ENCODE results near the gene EXPH5. TPM values are rescaled to one million over a fixed set of nuclear protein-coding genes. Genes with fewer than 3 reads are reported as not detected.
A peak's percentile ranks its signal among the peaks of the same experiment; 100 is the strongest.

The EXPH5 gene
- total RNA-seq, 1 experiment from 2014 or later: 13.5 TPM

- H3K9ac ChIP-seq (ENCODE audit: low read length): peak overlapping the region; percentile 91
- H3K9me2 ChIP-seq (replicated peaks; ENCODE audit: low read length): no peaks in the 10 kb centered on the region
- TF ChIP-seq CTCF (conservative IDR thresholded peaks at IDR 0.05; ENCODE audit: low read depth, low read length) (no peak), EZH2phosphoT487 (IDR thresholded peaks at IDR 0.05; ENCODE audit: borderline replicate concordance, low read length) (no peak), EZH2 (IDR thresholded peaks at IDR 0.05; ENCODE audit: low read length, unreplicated experiment) (no peak)
- peak overlapping the region; percentile 85 for H3K4me2 ChIP-seq (ENCODE audit: low read length)
- DNase-seq: peak; percentile 99
- no peaks in the 10 kb centered on the region for H4K20me1 ChIP-seq (ENCODE audit: low read length)
- H2AFZ ChIP-seq (ENCODE audit: low read length): peak overlapping the region; percentile 91
- H3K36me3 ChIP-seq (ENCODE audit: low read depth, low read length): no peaks in the 10 kb centered on the region
- H3K27ac ChIP-seq (ENCODE audit: low read length): peak overlapping the region; percentile 87
- CTCF ChIA-PET: no interaction called here
- peaks cover 29% of the 10 kb centered on the region for H3K4me1 ChIP-seq (ENCODE audit: insufficient read depth, low read length)
- ATAC-seq: peak; percentile 92
- intact Hi-C loops (cut with micrococcal nuclease): loop anchor here (1.0 to 5.0 kb wide), 4 partner anchors 30 to 275 kb away; partner anchors contain the start of genes ATM, C11orf65, EXPH5 and NPAT
- H3K79me2 ChIP-seq (ENCODE audit: low read length): peaks cover 22% of the 10 kb centered on the region
- POLR2A ChIA-PET (ENCODE audit: unreplicated experiment): interaction anchor here (0.6 kb wide), 2 partner anchors 44 to 75 kb away, joined by 3 read pairs; no protein-coding TSS in a partner anchor
- H3K9me3 ChIP-seq (ENCODE audit: low read length): no peaks in the 10 kb centered on the region
- H3F3A ChIP-seq (ENCODE audit: low read length, unreplicated experiment): peaks cover 6% of the 10 kb centered on the region
- H3K4me3 ChIP-seq (ENCODE audit: low read length): peak overlapping the region; percentile 68
- TSS peak; percentile 76 for BruUV-seq (replicated peaks)
- H3K27me3 ChIP-seq (ENCODE audit: low read length): no peaks in the 10 kb centered on the region
Measured at GRCh38 chr11:108497317-108498045, 96.1 kb downstream of the EXPH5 start.

DNA sequence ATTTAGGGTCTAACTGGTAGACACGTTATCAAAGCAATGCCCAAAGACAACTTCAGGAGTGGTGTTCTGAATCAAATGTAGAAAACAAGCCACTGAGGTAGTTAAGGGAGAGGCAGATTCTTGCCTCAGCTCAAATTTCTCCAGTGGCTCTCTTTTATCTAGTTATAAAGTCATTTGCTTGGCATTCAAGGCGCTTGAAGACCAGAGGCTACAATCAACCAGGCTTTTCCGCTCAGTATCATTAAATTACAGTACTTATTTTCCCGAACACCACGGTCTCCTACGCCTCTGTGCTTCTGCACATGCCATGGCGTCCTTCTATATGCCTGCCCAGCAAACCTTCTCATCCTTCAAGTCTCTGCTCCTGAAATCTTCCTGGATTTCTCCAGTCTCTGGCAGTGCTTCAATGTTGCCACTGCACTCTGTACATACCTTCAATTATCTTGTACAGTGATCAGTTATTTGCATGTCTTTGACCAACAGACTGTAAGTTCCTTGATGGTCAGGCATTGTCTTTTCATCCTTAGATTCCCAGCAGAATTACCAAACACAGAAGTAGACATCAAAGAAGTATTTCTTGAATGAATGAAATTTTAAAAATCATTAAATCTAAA lies 96.8 kb downstream of the EXPH5 start:
- peak; percentile 27 for DNase-seq
- Histone ChIP-seq H3K9me3 (ENCODE audit: low read length) (no peaks in the 10 kb centered on the region), H3K27ac (ENCODE audit: low read length) (peak overlapping the region; percentile 87), H3K79me2 (ENCODE audit: low read length) (peaks cover 26% of the 10 kb centered on the region), H3K9ac (ENCODE audit: low read length) (peak overlapping the region; percentile 91), H2AFZ (ENCODE audit: low read length) (peak overlapping the region; percentile 91), H3F3A (ENCODE audit: low read length, unreplicated experiment) (peaks cover 6% of the 10 kb centered on the region), H3K4me3 (ENCODE audit: low read length) (peak overlapping the region; percentile 68), H3K4me2 (ENCODE audit: low read length) (peak overlapping the region; percentile 85), H3K4me1 (ENCODE audit: insufficient read depth, low read length) (peaks cover 34% of the 10 kb centered on the region), H3K27me3 (ENCODE audit: low read length) (no peaks in the 10 kb centered on the region), H4K20me1 (ENCODE audit: low read length) (no peaks in the 10 kb centered on the region), H3K9me2 (replicated peaks; ENCODE audit: low read length) (no peaks in the 10 kb centered on the region), H3K36me3 (ENCODE audit: low read depth, low read length) (no peaks in the 10 kb centered on the region)
- intact Hi-C loops (cut with micrococcal nuclease): loop anchor here (1.0 to 5.0 kb wide), 3 partner anchors 29 to 274 kb away; partner anchors contain the start of genes ATM, C11orf65 and NPAT
- no TSS peak for BruUV-seq (replicated peaks)
- TF ChIP-seq EZH2phosphoT487 (IDR thresholded peaks at IDR 0.05; ENCODE audit: borderline replicate concordance, low read length): no peak
- ChIA-PET CTCF (no interaction called here), POLR2A (ENCODE audit: unreplicated experiment) (interaction anchor here (0.6 kb wide), 1 partner anchor 74 kb away, joined by 3 read pairs; no protein-coding TSS in a partner anchor)
- peak; percentile 4 for ATAC-seq

- intact Hi-C loops (cut with micrococcal nuclease): loop anchor here (5.0 kb wide), 2 partner anchors 78 to 273 kb away; partner anchors contain the start of genes ATM and NPAT
Measured at GRCh38 chr11:108495326-108495725, 98.2 kb downstream of the EXPH5 start.

More at GRCh38 chr11:108495326-108495725, 98.2 kb downstream of the EXPH5 start:
- H3K9ac ChIP-seq (ENCODE audit: low read length): no peak overlapping the region
- no peak overlapping the region for H3K4me2 ChIP-seq (ENCODE audit: low read length)
- H3K4me3 ChIP-seq (ENCODE audit: low read length): no peak overlapping the region
- H3K36me3 ChIP-seq (ENCODE audit: low read depth, low read length): no peaks in the 10 kb centered on the region
- POLR2A ChIA-PET (ENCODE audit: unreplicated experiment): no interaction called here
- peaks cover 25% of the 10 kb centered on the region for H3K4me1 ChIP-seq (ENCODE audit: insufficient read depth, low read length)
- no peaks in the 10 kb centered on the region for H4K20me1 ChIP-seq (ENCODE audit: low read length)
- no peaks in the 10 kb centered on the region for H3K27me3 ChIP-seq (ENCODE audit: low read length)
- H3K27ac ChIP-seq (ENCODE audit: low read length): no peak overlapping the region
- peaks cover 26% of the 10 kb centered on the region for H3K79me2 ChIP-seq (ENCODE audit: low read length)
- no TSS peak for BruUV-seq (replicated peaks)
- H3K9me2 ChIP-seq (replicated peaks; ENCODE audit: low read length): no peaks in the 10 kb centered on the region
- DNase-seq (peak; percentile 12), ATAC-seq (no peak)
- peaks cover 6% of the 10 kb centered on the region for H3F3A ChIP-seq (ENCODE audit: low read length, unreplicated experiment)
- H3K9me3 ChIP-seq (ENCODE audit: low read length): no peaks in the 10 kb centered on the region
- CTCF ChIA-PET: no interaction called here
- no peak overlapping the region for H2AFZ ChIP-seq (ENCODE audit: low read length)
- no peak for TF ChIP-seq CTCF (conservative IDR thresholded peaks at IDR 0.05; ENCODE audit: low read depth, low read length)
- no peak for TF ChIP-seq EZH2phosphoT487 (IDR thresholded peaks at IDR 0.05; ENCODE audit: borderline replicate concordance, low read length)
- no peak for TF ChIP-seq EZH2 (IDR thresholded peaks at IDR 0.05; ENCODE audit: low read length, unreplicated experiment)
